Breast epithelium (tissue), 4 donors: ENCODE results near the gene LPAR5. TPM values are rescaled to one million over a fixed set of nuclear protein-coding genes. Genes with fewer than 3 reads are reported as not detected.

Experiments used
- DNase-seq, 2 donors: peaks; one replicate each; pipeline ENCODE4 v3.0.0-alpha.2; 2019; ENCODE audit warnings: low spot score in 2 of 2
- H3K27ac ChIP-seq, 2 donors: fragments of 200-600 bp; sonication (generic) in 1 of 2; one replicate each; pipeline ENCODE4 v1.5.1; 2016 to 2019; ENCODE audit warnings: mild to moderate bottlenecking in 1 of 2
- H3K27me3 ChIP-seq, 2 donors: fragments of 200-600 bp; sonication (generic) in 1 of 2; one replicate each; pipeline versions ENCODE4 v1.5.1 to v1.6.0; 2017 to 2019; ENCODE audit warnings: control low read depth in 1 of 2, mild to moderate bottlenecking in 1 of 2
- H3K36me3 ChIP-seq: fragments of 200-600 bp; one replicate; pipeline ENCODE4 v1.5.1; 2019
- H3K4me1 ChIP-seq, 2 donors: fragments of 200-600 bp; sonication (generic); one replicate each; pipeline ENCODE4 v1.5.1; 2016 to 2019; ENCODE audit warnings: control low read depth in 1 of 2
- H3K4me3 ChIP-seq, 3 donors: fragments of 200-600 bp; sonication (generic); 1 replicate in 2 of 3; 2 replicates in 1 of 3; pipeline ENCODE4 v1.5.1; 2016 to 2019; ENCODE audit warnings: mild to moderate bottlenecking in 3 of 3, moderate library complexity in 2 of 3
- H3K9me3 ChIP-seq, 2 donors: fragments of 200-600 bp; sonication (generic) in 1 of 2; one replicate each; pipeline ENCODE4 v1.5.1; 2016 to 2019; ENCODE audit warnings: control low read depth in 1 of 2
- CTCF ChIP-seq, 3 donors: fragments of 450-650 bp; IDR thresholded peaks; one replicate each; pipeline ENCODE4 v1.5.1; 2016 to 2017; ENCODE audit warnings: antibody characterized with exemption in 3 of 3, mild to moderate bottlenecking in 3 of 3, moderate library complexity in 3 of 3
- POLR2A ChIP-seq: fragments of 450-650 bp; IDR thresholded peaks from one replicate; pipeline ENCODE4 v1.6.1; 2016; ENCODE audit warnings: antibody characterized with exemption, mild to moderate bottlenecking, moderate library complexity
- POLR2AphosphoS5 ChIP-seq, 3 donors: sonication (generic); formaldehyde crosslinking; IDR thresholded peaks; one replicate each; pipeline ENCODE4 v1.6.1; 2017; ENCODE audit warnings: antibody characterized with exemption in 3 of 3
- intact Hi-C: fragments of 100-400 bp; cut with DNase I; formaldehyde crosslinking; loops from one replicate; pipeline ENCODE4 v1.15.1; 2023; ENCODE audit warnings: low total_unique reads
- total RNA-seq, 3 donors: library from RNA; depleted of rRNA; stranded (reverse); fragments of >200 nt; gene quantifications; one replicate each; pipeline ENCODE4 v1.1.0, GENCODE V29; 2016

The LPAR5 gene
- 1 to 10 TPM in 2 of 3 donors, under 1 TPM in 1; 0.98 to 1.8 (median 1.8) TPM for total RNA-seq

DNA sequence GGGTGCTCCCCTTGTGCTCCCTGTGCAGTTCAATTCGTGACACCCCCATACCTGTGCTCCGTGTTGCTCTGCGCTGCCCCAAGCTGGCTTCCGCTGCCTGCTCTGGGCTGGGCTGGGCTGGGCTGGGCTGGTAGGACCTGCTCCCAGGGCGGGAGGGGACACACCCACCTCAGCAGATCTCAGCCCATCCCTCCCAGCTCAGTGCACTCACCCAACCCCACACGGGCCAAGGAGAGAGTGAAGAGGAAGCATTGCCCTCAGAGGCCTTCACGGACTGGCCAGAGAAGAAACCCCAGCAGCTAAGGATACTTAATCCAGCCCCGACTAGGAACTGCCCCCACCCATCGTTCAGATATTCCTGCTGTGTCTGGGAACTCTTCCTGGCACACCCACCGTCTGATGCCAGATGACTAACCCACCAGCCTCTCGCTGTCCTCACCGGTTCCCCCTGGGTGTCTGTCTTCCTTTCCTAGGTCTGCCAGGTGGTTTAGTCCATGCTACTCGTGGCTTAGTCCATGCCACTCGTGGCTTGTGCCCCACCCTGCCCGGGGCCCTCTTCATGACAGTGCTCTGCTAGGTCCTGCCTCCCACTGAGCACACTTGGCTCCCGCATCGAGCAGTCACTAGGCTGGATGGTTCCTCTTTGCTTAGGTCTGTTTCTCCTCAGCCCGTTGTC, at the start of gene LPAR5:
Gene LPAR5 (minus strand): TSS at position 104 of the 676 bp plus-strand sequence. CDS start 14,711 bp downstream, outside the sequence.
- peaks cover 0 to 6% of the 10 kb centered on the region in 2 donors for H3K4me1 ChIP-seq
- H3K36me3 ChIP-seq, result no peaks in the 10 kb centered on the region
- peak within 1 kb of the TSS; percentile 42 to 52 for H3K27ac ChIP-seq
- H3K9me3 ChIP-seq, result no peaks in the 10 kb centered on the region
- no peak for DNase-seq
- no peaks in the 10 kb centered on the region for H3K27me3 ChIP-seq
- TF ChIP-seq CTCF (IDR thresholded peaks at IDR 0.05), result no peak
- no peak for TF ChIP-seq POLR2AphosphoS5 (IDR thresholded peaks at IDR 0.05)
- no peak for TF ChIP-seq POLR2A
- intact Hi-C loops, result no loop called here
- H3K4me3 ChIP-seq, result peak within 1 kb of the TSS in 2 of 3 donors; percentile 12

DNA sequence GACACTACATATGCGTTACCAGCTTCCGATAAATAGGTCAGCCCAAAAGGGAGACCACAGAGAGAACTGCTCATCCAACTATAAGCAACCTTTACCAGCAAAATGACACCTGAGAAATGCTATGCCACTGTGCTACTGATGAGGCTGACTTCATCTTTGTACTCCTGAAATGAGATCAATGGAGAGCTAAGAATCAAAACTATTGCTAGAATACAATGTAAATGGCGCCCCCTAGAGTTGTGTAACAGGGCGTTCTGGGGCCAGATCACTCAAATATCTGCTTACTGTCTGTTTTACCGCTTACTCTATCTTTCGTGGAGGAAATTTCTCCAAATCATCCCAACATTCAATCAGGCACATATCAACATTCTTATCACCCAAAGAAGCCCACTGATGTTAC, 48.9 kb upstream of the LPAR5 start:
- intact Hi-C loops, result no loop called here
- no peaks in the 10 kb centered on the region for H3K27me3 ChIP-seq
- peaks cover 3 to 13% of the 10 kb centered on the region in 2 donors for H3K4me1 ChIP-seq
- no peak overlapping the region for H3K27ac ChIP-seq
- no peaks in the 10 kb centered on the region for H3K36me3 ChIP-seq
- no peak for TF ChIP-seq POLR2A
- TF ChIP-seq CTCF (IDR thresholded peaks at IDR 0.05), result peak in 2 of 3 donors; percentile 13 to 18
- DNase-seq, result no peak
- H3K4me3 ChIP-seq, result no peak overlapping the region
- H3K9me3 ChIP-seq, result no peaks in the 10 kb centered on the region

DNA sequence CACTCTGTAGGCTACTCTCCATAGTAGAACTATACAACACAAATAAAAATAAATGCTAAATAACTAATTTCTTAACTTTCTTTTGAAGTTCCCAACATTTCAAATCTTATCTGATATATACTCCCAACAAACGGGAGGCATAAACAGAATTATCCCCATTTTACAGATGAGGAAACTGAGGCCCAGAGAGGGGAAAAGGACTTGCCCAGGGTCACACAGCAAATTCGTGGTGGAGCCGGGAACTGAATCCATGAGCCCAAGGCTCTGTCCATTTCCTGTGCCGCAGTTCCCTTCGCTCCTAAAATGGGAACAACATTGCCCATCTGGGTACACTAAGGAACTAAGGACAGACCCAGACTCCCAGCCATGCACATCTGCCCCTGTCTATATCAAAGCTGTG, 41.2 kb upstream of the LPAR5 start:
- H3K36me3 ChIP-seq, result peaks cover 20% of the 10 kb centered on the region
- TF ChIP-seq POLR2A (no peak), CTCF (IDR thresholded peaks at IDR 0.05) (no peak), POLR2AphosphoS5 (IDR thresholded peaks at IDR 0.05) (no peak)
- intact Hi-C loops, result no loop called here
- no peak overlapping the region for H3K4me3 ChIP-seq
- H3K4me1 ChIP-seq, result no peaks in the 10 kb centered on the region
- no peaks in the 10 kb centered on the region for H3K27me3 ChIP-seq
- no peaks in the 10 kb centered on the region for H3K9me3 ChIP-seq
- no peak overlapping the region for H3K27ac ChIP-seq
- DNase-seq, result no peak

GRCh38 chr12:6672143-6672542, 36.4 kb upstream of the LPAR5 start:
- Histone ChIP-seq H3K27me3 (no peaks in the 10 kb centered on the region), H3K4me3 (no peak overlapping the region), H3K4me1 (no peaks in the 10 kb centered on the region), H3K36me3 (peaks cover 39% of the 10 kb centered on the region), H3K27ac (no peak overlapping the region), H3K9me3 (no peaks in the 10 kb centered on the region)
- TF ChIP-seq POLR2A (no peak), POLR2AphosphoS5 (IDR thresholded peaks at IDR 0.05) (no peak), CTCF (IDR thresholded peaks at IDR 0.05) (no peak)
- intact Hi-C loops, result no loop called here
- DNase-seq, result no peak

- no peak overlapping the region for H3K4me3 ChIP-seq
- H3K27ac ChIP-seq, result no peak overlapping the region
- DNase-seq, result no peak
- H3K9me3 ChIP-seq, result no peaks in the 10 kb centered on the region
- H3K4me1 ChIP-seq, result no peaks in the 10 kb centered on the region
- intact Hi-C loops, result no loop called here
- no peaks in the 10 kb centered on the region for H3K27me3 ChIP-seq
- TF ChIP-seq POLR2A (no peak), CTCF (IDR thresholded peaks at IDR 0.05) (no peak), POLR2AphosphoS5 (IDR thresholded peaks at IDR 0.05) (no peak)
- H3K36me3 ChIP-seq, result peaks cover 30% of the 10 kb centered on the region
These were observed 31.9 kb upstream of the LPAR5 start for GRCh38 chr12:6667559-6668210.
